GM06990 (cell line): ENCODE data around the gene ANKRD63.

ENCODE experiments used
- DNase-seq: peaks from one replicate; pipeline ENCODE4 v3.0.0-alpha.2; 2011; ENCODE audit not compliant: insufficient read length; ENCODE audit errors: extremely low read depth
- H3K27me3 ChIP-seq: replicated peaks from 2 replicates; pipeline ENCODE4 v1.6.0; 2011; ENCODE audit warnings: low read length; ENCODE audit not compliant: control insufficient read depth, insufficient read depth
- H3K36me3 ChIP-seq: 2 replicates; pipeline ENCODE4 v1.5.1; 2011; ENCODE audit warnings: low read length; ENCODE audit not compliant: control insufficient read depth, insufficient read depth
- H3K4me3 ChIP-seq: replicated peaks from 2 replicates; pipeline ENCODE4 v1.5.1; 2011; ENCODE audit warnings: low read depth, mild to moderate bottlenecking, control low read depth, low read length
- CTCF ChIP-seq: IDR thresholded peaks from 2 replicates; pipeline ENCODE4 v1.5.1; 2011; ENCODE audit warnings: low read length, control low read depth, mild to moderate bottlenecking, inconsistent platforms; ENCODE audit not compliant: insufficient read depth, poor library complexity, severe bottlenecking

ANKRD63 gene

GRCh38 chr15:40320409-40320808 is 37.5 kb upstream of the ANKRD63 start:
- H3K36me3 ChIP-seq = no peaks in the 10 kb centered on the region
- no peak for DNase-seq
- H3K27me3 ChIP-seq = no peaks in the 10 kb centered on the region
- no peak overlapping the region for H3K4me3 ChIP-seq
- TF ChIP-seq CTCF = no peak

GRCh38 chr15:40317580-40317979 is 34.7 kb upstream of the ANKRD63 start:
- Histone ChIP-seq H3K36me3 (no peaks in the 10 kb centered on the region), H3K4me3 (no peak overlapping the region), H3K27me3 (no peaks in the 10 kb centered on the region)
- TF ChIP-seq CTCF = no peak
- no peak for DNase-seq

- TF ChIP-seq CTCF = no peak
- no peak for DNase-seq
Observed at GRCh38 chr15:40316931-40317330, 34.1 kb upstream of the ANKRD63 start.

GRCh38 chr15:40314723-40315276 is 31.9 kb upstream of the ANKRD63 start:
- no peaks in the 10 kb centered on the region for H3K27me3 ChIP-seq
- no peak overlapping the region for H3K4me3 ChIP-seq
- TF ChIP-seq CTCF = no peak
- DNase-seq = no peak
- H3K36me3 ChIP-seq = no peaks in the 10 kb centered on the region

More at GRCh38 chr15:40316931-40317330, 34.1 kb upstream of the ANKRD63 start:
- Histone ChIP-seq H3K4me3 (no peak overlapping the region), H3K27me3 (no peaks in the 10 kb centered on the region), H3K36me3 (no peaks in the 10 kb centered on the region)

- no peak for DNase-seq
- Histone ChIP-seq H3K27me3 (no peaks in the 10 kb centered on the region), H3K36me3 (no peaks in the 10 kb centered on the region), H3K4me3 (no peak overlapping the region)
- no peak for TF ChIP-seq CTCF
Observed at GRCh38 chr15:40313531-40314398, 30.9 kb upstream of the ANKRD63 start.
